K562 (cell line): ENCODE data around the gene TFDP1. TPM values are rescaled to one million over a fixed set of nuclear protein-coding genes. Genes with fewer than 3 reads are reported as not detected.

Experiments used
- ATAC-seq: fragments of 200-7000 bp; cut with Tn5 transposase; 3 replicates; pipeline ENCODE4 v1.9.1; 2020; ENCODE audit warnings: moderate library complexity
- BruUV-seq: library from RNA; stranded (reverse); fragments of 400-500 nt; replicated peaks from 2 replicates; lab custom pipeline; 2021; lab: Mats Ljungman, UMichigan
- CTCF ChIA-PET: fragments of 300-600 bp; formaldehyde crosslinking; extraction: SDS; loops from one replicate; lab custom pipeline; 2021; ENCODE audit warnings: low intra/inter-chr PET ratio; lab: Yijun Ruan, JAX
- POLR2A ChIA-PET: fragments of 300-600, 350-650 bp; sonication (Branson Sonifier 250); formaldehyde crosslinking; extraction: SDS; loops from one replicate; lab custom pipeline; 2021; ENCODE audit warnings: antibody characterized with exemption, inconsistent platforms; lab: Yijun Ruan, JAX
- DNase-seq, 4 experiments: peaks; one replicate each; pipeline versions ENCODE4 v3.0.0 to v3.0.0-alpha.2; 2011 to 2018; ENCODE audit warnings: low spot score in 3 of 4, mixed read lengths in 3 of 4; ENCODE audit errors: extremely low read depth in 1 of 4
- FAIRE-seq: peaks from 2 replicates; lab custom pipeline; 2011; peaks lifted over from hg19 to GRCh38; lab: Jason Lieb, UNC
- H2AFZ ChIP-seq: 2 replicates; pipeline ENCODE4 v1.6.0; 2011; ENCODE audit warnings: low read depth, low read length, control low read depth, inconsistent platforms
- H3K27ac ChIP-seq: fragments of 200-600 bp; 3 replicates; pipeline ENCODE4 v1.8.0; 2011; ENCODE audit warnings: low read depth, mild to moderate bottlenecking, control low read depth, inconsistent platforms, low read length, moderate library complexity, mixed read lengths; ENCODE audit errors: extremely low read depth
- H3K27me3 ChIP-seq, 2 experiments: fragments of 300-600 bp in 1 of 2; 2 replicates in 1 of 2; 3 replicates in 1 of 2; pipeline versions ENCODE4 v1.6.0 to v1.8.0; 2011; ENCODE audit warnings: inconsistent platforms in 2 of 2, low read length in 2 of 2, mild to moderate bottlenecking in 1 of 2, mixed read lengths in 1 of 2, moderate library complexity in 1 of 2; ENCODE audit not compliant: control insufficient read depth in 2 of 2, insufficient read depth in 2 of 2
- H3K36me3 ChIP-seq: fragments of 300-600 bp; 3 replicates; pipeline ENCODE4 v1.8.0; 2011; ENCODE audit warnings: mild to moderate bottlenecking, low read length, inconsistent platforms; ENCODE audit not compliant: control insufficient read depth, insufficient read depth
- H3K4me1 ChIP-seq, 2 experiments: fragments of 200-600 bp in 1 of 2; replicated peaks in 1 of 2; 2 replicates in 1 of 2; 3 replicates in 1 of 2; pipeline versions ENCODE4 v1.5.1 to v1.8.0; 2011; ENCODE audit warnings: inconsistent platforms in 2 of 2, low read length in 2 of 2, mild to moderate bottlenecking in 1 of 2, mixed read lengths in 1 of 2, moderate library complexity in 1 of 2; ENCODE audit not compliant: control insufficient read depth in 2 of 2, insufficient read depth in 2 of 2
- H3K4me2 ChIP-seq: 2 replicates; pipeline ENCODE4 v1.6.1; 2011; ENCODE audit warnings: low read length, control low read depth, inconsistent platforms, mixed read lengths; ENCODE audit not compliant: insufficient read depth
- H3K4me3 ChIP-seq: fragments of 200-600 bp; sonication (generic), shearing (Covaris generic); 2 replicates; pipeline ENCODE4 v1.5.1; 2016; ENCODE audit warnings: control low read depth, inconsistent platforms
- H3K79me2 ChIP-seq: fragments of 200-600 bp; 3 replicates; pipeline ENCODE4 v1.8.0; 2011; ENCODE audit warnings: low read length, inconsistent platforms; ENCODE audit not compliant: control insufficient read depth, insufficient read depth
- H3K9ac ChIP-seq, 2 experiments: 2 replicates each; pipeline versions ENCODE4 v1.6.0 to v1.6.1; 2011; ENCODE audit warnings: low read depth in 2 of 2, low read length in 2 of 2, control low read depth in 1 of 2, inconsistent platforms in 1 of 2, mild to moderate bottlenecking in 1 of 2, mixed read lengths in 1 of 2; ENCODE audit not compliant: insufficient read depth in 1 of 2
- H3K9me1 ChIP-seq: one replicate; pipeline ENCODE4 v1.6.0; 2011; ENCODE audit warnings: inconsistent platforms, mild to moderate bottlenecking, low read length, moderate library complexity; ENCODE audit not compliant: control insufficient read depth, insufficient read depth
- H3K9me3 ChIP-seq: replicated peaks from 2 replicates; pipeline ENCODE4 v1.5.1; 2011; ENCODE audit warnings: low read depth, low read length, inconsistent platforms; ENCODE audit not compliant: control insufficient read depth, insufficient read depth
- H4K20me1 ChIP-seq: replicated peaks from 2 replicates; pipeline ENCODE4 v1.6.1; 2011; ENCODE audit warnings: low read length, inconsistent platforms, mixed read lengths; ENCODE audit not compliant: control insufficient read depth, insufficient read depth
- AFF4 ChIP-seq: sonication (generic); formaldehyde crosslinking; IDR thresholded peaks from 2 replicates; pipeline ENCODE4 v1.8.0; 2023; ENCODE audit warnings: mild to moderate bottlenecking, missing genetic modification reagents
- ARNT ChIP-seq, 2 experiments: fragments of 450-650 bp; IDR thresholded peaks; 2 replicates each; pipeline ENCODE4 v1.6.1; 2016; ENCODE audit warnings: mild to moderate bottlenecking in 1 of 2
- CBX5 ChIP-seq: IDR thresholded peaks from 2 replicates; pipeline ENCODE4 v1.6.1; 2014; ENCODE audit warnings: low read depth, borderline replicate concordance
- CEBPG ChIP-seq, 3 experiments: fragments of 200-800 bp in 1 of 3; sonication (Bioruptor generic) in 1 of 3; sonication (generic) in 1 of 3; formaldehyde crosslinking in 1 of 3; IDR thresholded peaks in 2 of 3; conservative IDR thresholded peaks in 1 of 3; 2 replicates each; pipeline versions ENCODE4 v1.6.1 to v1.8.0; 2016 to 2022; ENCODE audit warnings: missing compliant biosample characterization in 2 of 3, missing genetic modification characterization in 2 of 3, mild to moderate bottlenecking in 1 of 3, missing genetic modification reagents in 1 of 3
- DNMT1 ChIP-seq: fragments of 450-650 bp; IDR thresholded peaks from 2 replicates; pipeline ENCODE4 v1.6.1; 2016; ENCODE audit warnings: antibody characterized with exemption, mild to moderate bottlenecking
- HDAC2 ChIP-seq: fragments of 450-650 bp; IDR thresholded peaks from 2 replicates; pipeline ENCODE4 v1.6.1; 2016; ENCODE audit warnings: mild to moderate bottlenecking
- HNRNPK ChIP-seq: fragments of 200-400 bp; formaldehyde crosslinking; IDR thresholded peaks from one replicate; pipeline ENCODE4 v1.6.1; 2018; ENCODE audit warnings: mild to moderate bottlenecking, low read depth, low read length; ENCODE audit not compliant: poor library complexity, severe bottlenecking
- HNRNPL ChIP-seq: fragments of 200-400 bp; formaldehyde crosslinking; IDR thresholded peaks from 2 replicates; pipeline ENCODE4 v1.6.1; 2017; ENCODE audit warnings: low read depth, mild to moderate bottlenecking, low read length
- IRF1 ChIP-seq: sonication (generic); formaldehyde crosslinking; IDR thresholded peaks from 2 replicates; pipeline ENCODE4 v1.8.0; 2022; ENCODE audit warnings: missing genetic modification reagents, mild to moderate bottlenecking, borderline replicate concordance
- NCOA1 ChIP-seq: fragments of 450-650 bp; IDR thresholded peaks from 2 replicates; pipeline ENCODE4 v1.6.1; 2016; ENCODE audit warnings: low read depth
- NFE2L1 ChIP-seq: fragments of 450-650 bp; IDR thresholded peaks from 2 replicates; pipeline ENCODE4 v1.6.1; 2016; ENCODE audit warnings: missing genetic modification characterization, low read depth, mild to moderate bottlenecking, missing compliant biosample characterization, moderate library complexity, borderline replicate concordance
- PHF21A ChIP-seq: fragments of 450-650 bp; IDR thresholded peaks from 2 replicates; pipeline ENCODE4 v1.6.1; 2017; ENCODE audit warnings: low read depth, borderline replicate concordance
- PKNOX1 ChIP-seq: fragments of 450-650 bp; IDR thresholded peaks from 2 replicates; pipeline ENCODE4 v1.6.1; 2016
- PTRF ChIP-seq: fragments of 450-650 bp; IDR thresholded peaks from 2 replicates; pipeline ENCODE4 v1.6.1; 2016; ENCODE audit warnings: mild to moderate bottlenecking, missing genetic modification characterization, missing compliant biosample characterization
- PYGO2 ChIP-seq: fragments of 450-650 bp; IDR thresholded peaks from 2 replicates; pipeline ENCODE4 v1.6.1; 2016; ENCODE audit warnings: mild to moderate bottlenecking, missing genetic modification characterization, moderate library complexity, missing compliant biosample characterization
- TRIM24 ChIP-seq, 2 experiments: fragments of 450-650 bp; IDR thresholded peaks; 2 replicates each; pipeline ENCODE4 v1.6.1; 2016
- ZNF224 ChIP-seq: sonication (generic); formaldehyde crosslinking; IDR thresholded peaks from 2 replicates; pipeline ENCODE4 v1.8.0; 2022; ENCODE audit warnings: mild to moderate bottlenecking, missing genetic modification reagents
- ZNF561 ChIP-seq: fragments of 450-650 bp; formaldehyde crosslinking; conservative IDR thresholded peaks from 2 replicates; pipeline ENCODE4 v1.4.0; 2020; ENCODE audit warnings: mild to moderate bottlenecking, moderate library complexity
- ZNF586 ChIP-seq: fragments of 450-650 bp; formaldehyde crosslinking; conservative IDR thresholded peaks from 2 replicates; pipeline ENCODE4 v1.4.0; 2020; ENCODE audit warnings: mild to moderate bottlenecking, moderate library complexity
- WGBS: fragments of 100-300 bp; shearing (Covaris generic); methylation state at CpG from one replicate; pipeline ENCODE4 v1.1.6; 2016; ENCODE audit warnings: low coverage, mixed read lengths; ENCODE audit not compliant: insufficient coverage; ENCODE audit errors: missing lambda C conversion rate; 5-methylcytosine and 5-hydroxymethylcytosine counted together
- in situ Hi-C: fragments of 300-500 bp; cut with MboI; formaldehyde crosslinking; loops from 4 replicates; pipeline ENCODE4 v1.15.0; 2018; ENCODE audit warnings: inconsistent platforms, mixed read lengths
- intact Hi-C: fragments of 100-400 bp; cut with micrococcal nuclease; formaldehyde crosslinking; loops from 2 replicates; pipeline ENCODE4 v1.14.2; 2022
- polyA plus RNA-seq, 8 experiments: library from polyadenylated mRNA; depleted of rRNA in 4 of 8; stranded (reverse) in 5 of 8; unstranded in 3 of 8; fragments of >200 nt; fragmentation: Nextera tagmentation in 2 of 8; fragmentation: Illumina TruSeq in 1 of 8; extraction: Ambion mirVana in 2 of 8; extraction: Trizol in 1 of 8; gene quantifications; 2 replicates each; pipeline versions ENCODE4 v1.2.1 to v1.2.3, GENCODE V29; 2011 to 2014; ENCODE audit warnings: inconsistent platforms in 1 of 8, missing spikeins in 1 of 8
- total RNA-seq, 7 experiments: library from RNA; depleted of rRNA in 6 of 7; stranded (reverse); fragments of >200 nt in 6 of 7; fragmentation: Illumina TruSeq in 2 of 7; extraction: Trizol in 2 of 7; gene quantifications; 2 replicates each; pipeline versions ENCODE4 v1.2.1 to v1.2.3, GENCODE V29; 2011 to 2021; ENCODE audit warnings: low replicate concordance in 1 of 7

Gene TFDP1
- total and polyA plus RNA-seq, 9 of the 15 experiments (the other 6 are each of a cell fraction or from before 2014, with no cell fraction given): 33.8 to 145 (median 69.1) TPM

- peaks cover 0 to 18% of the 10 kb centered on the region in 2 experiments; a peak in 2 of 5 replicates for H3K27me3 ChIP-seq
- 81% methylated on average over 12 of the region's 13 CpGs for whole genome bisulfite sequencing
Observed at GRCh38 chr13:113648216-113648610, 63.7 kb downstream of the TFDP1 start.

More at GRCh38 chr13:113648216-113648610, 63.7 kb downstream of the TFDP1 start:
- POLR2A ChIA-PET: interaction anchor here (0.7 kb wide), 1 partner anchor 17 kb away, joined by 3 read pairs; no protein-coding TSS in a partner anchor
- in situ Hi-C loops (no loop called here), intact Hi-C loops (no loop called here)
- no peaks in the 10 kb centered on the region for H3K36me3 ChIP-seq
- no peak overlapping the region for H2AFZ ChIP-seq
- DNase-seq (no peak), FAIRE-seq (no peak), ATAC-seq (no peak)
- no peak overlapping the region for H3K9ac ChIP-seq
- H3K4me1 ChIP-seq: no peaks in the 10 kb centered on the region
- no peaks in the 10 kb centered on the region for H4K20me1 ChIP-seq
- no peaks in the 10 kb centered on the region; the same call in 1 of the 2 replicates for H3K9me3 ChIP-seq
- no TSS peak for BruUV-seq
- CTCF ChIA-PET: no interaction called here
- H3K27ac ChIP-seq: no peak overlapping the region
- H3K79me2 ChIP-seq: no peaks in the 10 kb centered on the region
- no peaks in the 10 kb centered on the region for H3K9me1 ChIP-seq
- TF ChIP-seq AFF4 (CRISPR knock-in tag): no peak
- no peak for TF ChIP-seq ZNF224
- no peak for TF ChIP-seq ZNF586 (CRISPR knock-in tag)
- no peak for TF ChIP-seq NFE2L1
- TF ChIP-seq PTRF (tag): no peak
- TF ChIP-seq HDAC2: no peak
- TF ChIP-seq PHF21A: no peak
- no peak for TF ChIP-seq CEBPG (CRISPR knock-in tag; IDR thresholded peaks at IDR 0.05)
- no peak for TF ChIP-seq CEBPG (tag; conservative IDR thresholded peaks at IDR 0.05 in 1 of 2, IDR thresholded peaks at IDR 0.05 in 1 of 2)
- TF ChIP-seq PYGO2 (tag): no peak
- no peak for TF ChIP-seq ARNT (IDR thresholded peaks at IDR 0.05)
- no peak for TF ChIP-seq HNRNPL
- no peak for TF ChIP-seq IRF1 (CRISPR knock-in tag)
- TF ChIP-seq DNMT1: no peak
- TF ChIP-seq ZNF561 (CRISPR knock-in tag): no peak
- no peak for TF ChIP-seq NCOA1
- TF ChIP-seq CBX5: no peak
- TF ChIP-seq TRIM24 (IDR thresholded peaks at IDR 0.05): no peak
- no peak for TF ChIP-seq PKNOX1
- no peak for TF ChIP-seq HNRNPK
- TF ChIP-seq, all 486 proteins: peak for 0
- Histone ChIP-seq H3K4me2 (no peak overlapping the region), H3K4me3 (no peak overlapping the region)
